CD14-positive monocyte (primary cell): ENCODE results near the gene ZNF280C. TPM values are rescaled to one million over a fixed set of nuclear protein-coding genes. Genes with fewer than 3 reads are reported as not detected.

Experiments used
- DNase-seq, 3 donors: peaks; one replicate each; pipeline ENCODE4 v3.0.0-alpha.2; 2011 to 2022
- H2AFZ ChIP-seq: 2 replicates; pipeline ENCODE4 v1.6.0; 2012; ENCODE audit warnings: mild to moderate bottlenecking, low read depth, low read length, inconsistent platforms; ENCODE audit not compliant: insufficient read depth, poor library complexity, severe bottlenecking
- H3K27ac ChIP-seq, 2 donors: 1 replicate in 1 of 2; 2 replicates in 1 of 2; pipeline ENCODE4 v1.5.1; 2012 to 2013; ENCODE audit warnings: low read length in 2 of 2, control low read depth in 1 of 2, inconsistent platforms in 1 of 2, low read depth in 1 of 2, mild to moderate bottlenecking in 1 of 2
- H3K27me3 ChIP-seq, 2 donors: one replicate each; pipeline versions ENCODE4 v1.6.0 to v1.6.1; 2011 to 2013; ENCODE audit warnings: low read length in 2 of 2; ENCODE audit not compliant: control insufficient read depth in 2 of 2, insufficient read depth in 2 of 2
- H3K36me3 ChIP-seq, 2 donors: replicated peaks in 1 of 2; 1 replicate in 1 of 2; 2 replicates in 1 of 2; pipeline versions ENCODE4 v1.5.1 to v1.6.1; 2012 to 2013; ENCODE audit warnings: low read length in 2 of 2, control low read depth in 1 of 2, inconsistent platforms in 1 of 2, mild to moderate bottlenecking in 1 of 2; ENCODE audit not compliant: insufficient read depth in 2 of 2, control insufficient read depth in 1 of 2
- H3K4me1 ChIP-seq, 2 donors: 1 replicate in 1 of 2; 2 replicates in 1 of 2; pipeline versions ENCODE4 v1.5.1 to v1.6.1; 2012 to 2013; ENCODE audit warnings: low read length in 2 of 2, control low read depth in 1 of 2, inconsistent platforms in 1 of 2, mild to moderate bottlenecking in 1 of 2, moderate library complexity in 1 of 2; ENCODE audit not compliant: insufficient read depth in 2 of 2, control insufficient read depth in 1 of 2
- H3K4me2 ChIP-seq: replicated peaks from 2 replicates; pipeline ENCODE3; 2012; ENCODE audit warnings: low read length, moderate library complexity, mild to moderate bottlenecking; ENCODE audit not compliant: poor library complexity, severe bottlenecking; ENCODE audit errors: extremely low read depth
- H3K4me3 ChIP-seq, 3 experiments: fragments of 200-600 bp in 1 of 3; sonication (generic) in 1 of 3; replicated peaks in 1 of 3; 1 replicate in 2 of 3; 2 replicates in 1 of 3; pipeline ENCODE4 v1.5.1; 2011 to 2013; ENCODE audit warnings: low read length in 3 of 3, mild to moderate bottlenecking in 3 of 3, control low read depth in 2 of 3, low read depth in 2 of 3, inconsistent platforms in 1 of 3, moderate library complexity in 1 of 3
- H3K79me2 ChIP-seq: 2 replicates; pipeline ENCODE4 v1.6.0; 2012; ENCODE audit warnings: mild to moderate bottlenecking, control low read depth, inconsistent platforms, low read length, moderate library complexity; ENCODE audit not compliant: insufficient read depth
- H3K9ac ChIP-seq: 2 replicates; pipeline ENCODE4 v1.6.0; 2017; ENCODE audit warnings: low read length, mild to moderate bottlenecking; ENCODE audit not compliant: insufficient read depth, poor library complexity, severe bottlenecking
- H3K9me3 ChIP-seq, 2 donors: replicated peaks in 1 of 2; 1 replicate in 1 of 2; 2 replicates in 1 of 2; pipeline versions ENCODE4 v1.5.1 to v1.6.1; 2012 to 2013; ENCODE audit warnings: low read length in 2 of 2, control low read depth in 1 of 2; ENCODE audit not compliant: control insufficient read depth in 1 of 2, insufficient read depth in 1 of 2
- H4K20me1 ChIP-seq: 2 replicates; pipeline ENCODE4 v1.6.0; 2012; ENCODE audit warnings: mild to moderate bottlenecking, low read length, control low read depth, moderate library complexity; ENCODE audit not compliant: insufficient read depth
- H3K27ac Mint-ChIP-seq, 7 donors: one replicate each; pipeline ENCODE4 v1.8.0; 2020; ENCODE audit warnings: mild to moderate bottlenecking in 7 of 7, mixed read lengths in 7 of 7, moderate library complexity in 6 of 7, inconsistent platforms in 2 of 7
- H3K27me3 Mint-ChIP-seq, 3 donors: one replicate each; pipeline ENCODE4 v1.8.0; 2021 to 2022; ENCODE audit warnings: low read depth in 3 of 3, mild to moderate bottlenecking in 3 of 3, mixed read lengths in 3 of 3, moderate library complexity in 3 of 3, inconsistent platforms in 1 of 3
- H3K36me3 Mint-ChIP-seq, 2 donors: one replicate each; pipeline ENCODE4 v1.8.0; 2020; ENCODE audit warnings: mixed read lengths in 2 of 2, inconsistent platforms in 1 of 2, mild to moderate bottlenecking in 1 of 2
- H3K4me1 Mint-ChIP-seq: one replicate; pipeline ENCODE4 v1.8.0; 2020; ENCODE audit warnings: mild to moderate bottlenecking, mixed read lengths
- H3K4me3 Mint-ChIP-seq, 2 donors: one replicate each; pipeline ENCODE4 v1.8.0; 2020; ENCODE audit warnings: mild to moderate bottlenecking in 2 of 2, mixed read lengths in 2 of 2, moderate library complexity in 1 of 2
- H3K9me3 Mint-ChIP-seq, 7 donors: one replicate each; pipeline ENCODE4 v1.8.0; 2020 to 2022; ENCODE audit warnings: mixed read lengths in 7 of 7, mild to moderate bottlenecking in 6 of 7, moderate library complexity in 6 of 7, inconsistent platforms in 2 of 7
- CTCF ChIP-seq: fragments of 200-600 bp; IDR thresholded peaks from one replicate; pipeline ENCODE4 v1.8.0; 2022; ENCODE audit warnings: antibody characterized with exemption, mild to moderate bottlenecking
- WGBS: methylation state at CpG from one replicate; pipeline ENCODE4 v1.1.5; 2013; ENCODE audit warnings: missing lambda C conversion rate; ENCODE audit not compliant: insufficient coverage; 5-methylcytosine and 5-hydroxymethylcytosine counted together
- intact Hi-C, 2 donors: fragments of 100-400 bp; cut with micrococcal nuclease; formaldehyde crosslinking; loops; one replicate each; pipeline versions ENCODE4 v1.15.0 to v1.15.1; 2023
- polyA plus RNA-seq, 3 donors: library from polyadenylated mRNA; depleted of rRNA in 1 of 3; unstranded in 2 of 3; stranded (reverse) in 1 of 3; fragments of 300-500 nt in 2 of 3; fragments of >200 nt in 1 of 3; fragmentation: Illumina TruSeq in 2 of 3; gene quantifications; 1 replicate in 2 of 3; 2 replicates in 1 of 3; pipeline ENCODE4 v1.2.3, GENCODE V29; 2012 to 2021

Gene ZNF280C
- polyA plus RNA-seq, 3 donors, result 0.66 to 1.8 (median 1.3) TPM

- Histone ChIP-seq H3K4me3 (no peak overlapping the region), H3K9me3 (no peaks in the 10 kb centered on the region), H2AFZ (no peak overlapping the region), H3K4me2 (no peak overlapping the region), H3K79me2 (peaks cover 43% of the 10 kb centered on the region), H4K20me1 (no peaks in the 10 kb centered on the region), H3K36me3 (no peaks in the 10 kb centered on the region), H3K27ac (no peak overlapping the region), H3K9ac (no peak overlapping the region), H3K27me3 (no peaks in the 10 kb centered on the region), H3K4me1 (peaks cover 14 to 19% of the 10 kb centered on the region in 2 donors)
- no peak for TF ChIP-seq CTCF
- Mint-ChIP-seq H3K27me3 (peaks cover 0 to 9% (median 0%) of the 10 kb centered on the region in 3 donors), H3K4me3 (no peak overlapping the region), H3K9me3 (peaks cover 0 to 3% (median 0%) of the 10 kb centered on the region in 7 donors), H3K27ac (no peak overlapping the region), H3K36me3 (peaks cover 0 to 9% of the 10 kb centered on the region in 2 donors), H3K4me1 (peaks cover 14% of the 10 kb centered on the region)
- DNase-seq, result no peak
- intact Hi-C loops, result no loop called here
- WGBS, result 60% methylated on average over 1 of the region's 6 CpGs
These were observed 106.5 kb downstream of the ZNF280C start for GRCh38 chrX:130162094-130162735.

- no peak overlapping the region for H3K27ac Mint-ChIP-seq
- H3K9me3 Mint-ChIP-seq, result no peaks in the 10 kb centered on the region
- peaks cover 7 to 15% of the 10 kb centered on the region in 2 donors for H3K36me3 Mint-ChIP-seq
- Histone ChIP-seq H3K4me2 (no peak overlapping the region), H4K20me1 (no peaks in the 10 kb centered on the region), H3K36me3 (peaks cover 6 to 14% of the 10 kb centered on the region in 2 donors), H3K9me3 (no peaks in the 10 kb centered on the region), H3K79me2 (peaks cover 39% of the 10 kb centered on the region), H2AFZ (no peak overlapping the region), H3K27ac (no peak overlapping the region), H3K4me3 (no peak overlapping the region), H3K4me1 (peaks cover 6 to 8% of the 10 kb centered on the region in 2 donors), H3K27me3 (no peaks in the 10 kb centered on the region), H3K9ac (no peak overlapping the region)
- H3K4me3 Mint-ChIP-seq, result no peak overlapping the region
- DNase-seq, result no peak
- intact Hi-C loops, result no loop called here
- peaks cover 3% of the 10 kb centered on the region for H3K4me1 Mint-ChIP-seq
- H3K27me3 Mint-ChIP-seq, result peaks cover 0 to 6% (median 0%) of the 10 kb centered on the region in 3 donors
- 100% methylated on average over 1 of the region's 4 CpGs for WGBS
- no peak for TF ChIP-seq CTCF
These were observed 108.9 kb downstream of the ZNF280C start for GRCh38 chrX:130159776-130160175.
